T follicular helper cell (primary cell): ENCODE data around the gene PRPF8.

ENCODE experiments used
- DNase-seq: peaks from one replicate; pipeline ENCODE4 v3.0.0-alpha.2; 2020; ENCODE audit warnings: low read depth

Gene PRPF8

GRCh38 chr17:1626333-1626732, 58.3 kb downstream of the PRPF8 start:
- DNase-seq, result no peak

- no peak for DNase-seq
Observed at GRCh38 chr17:1625581-1625980, 59.1 kb downstream of the PRPF8 start.

- no peak for DNase-seq
Observed at GRCh38 chr17:1625053-1625452, 59.6 kb downstream of the PRPF8 start.

- DNase-seq, result no peak
Observed at GRCh38 chr17:1624650-1625049, 60.0 kb downstream of the PRPF8 start.

GRCh38 chr17:1623057-1623630, 61.5 kb downstream of the PRPF8 start:
- DNase-seq, result no peak

GRCh38 chr17:1621273-1621954, 63.3 kb downstream of the PRPF8 start:
- no peak for DNase-seq

- DNase-seq, result no peak
Observed at GRCh38 chr17:1620486-1620885, 64.2 kb downstream of the PRPF8 start.

- DNase-seq, result no peak
Observed at GRCh38 chr17:1617620-1618174, 67.0 kb downstream of the PRPF8 start.

GRCh38 chr17:1616101-1616500, 68.6 kb downstream of the PRPF8 start:
- no peak for DNase-seq

GRCh38 chr17:1612400-1612799, 72.3 kb downstream of the PRPF8 start:
- DNase-seq, result no peak

GRCh38 chr17:1611715-1612114, 73.0 kb downstream of the PRPF8 start:
- DNase-seq, result no peak

GRCh38 chr17:1608676-1609075, 76.0 kb downstream of the PRPF8 start:
- no peak for DNase-seq

GRCh38 chr17:1607971-1608320, 76.7 kb downstream of the PRPF8 start:
- DNase-seq, result no peak

GRCh38 chr17:1606352-1606985, 78.2 kb downstream of the PRPF8 start:
- no peak for DNase-seq

GRCh38 chr17:1605681-1606351, 78.9 kb downstream of the PRPF8 start:
- DNase-seq, result no peak

GRCh38 chr17:1604831-1605528, 79.7 kb downstream of the PRPF8 start:
- no peak for DNase-seq

- DNase-seq, result no peak
Observed at GRCh38 chr17:1601571-1601970, 83.1 kb downstream of the PRPF8 start.
